ENCODE results near the gene IGSF8. TPM values are rescaled to one million over a fixed set of nuclear protein-coding genes. Genes with fewer than 3 reads are reported as not detected.

The IGSF8 gene
- total and polyA plus RNA-seq, 2 of the 8 experiments (the other 6 are each of a cell fraction or from before 2014, with no cell fraction given) = 69.6 to 132 TPM

DNA sequence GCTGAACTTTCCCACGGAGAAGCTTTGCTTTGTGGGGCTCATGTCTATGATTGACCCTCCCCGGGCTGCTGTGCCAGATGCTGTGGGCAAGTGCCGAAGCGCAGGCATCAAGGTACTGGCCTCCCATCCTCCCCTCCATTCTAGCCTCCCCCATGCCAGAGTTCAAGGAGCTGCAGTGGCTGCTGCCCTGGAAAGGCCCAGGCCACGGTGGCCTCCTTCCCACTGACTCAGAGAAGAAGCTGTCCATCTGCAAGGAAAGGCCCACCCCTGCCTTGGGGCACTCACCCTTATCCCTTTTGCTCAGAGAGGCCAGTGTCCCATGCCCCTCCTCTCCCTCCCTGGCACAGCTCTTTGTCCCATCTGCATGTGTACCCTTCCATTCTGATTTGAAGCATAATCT, 32.1 kb upstream of the IGSF8 start:
- FAIRE-seq = no peak
- POLR2A ChIA-PET (ENCODE audit: partially characterized antibody) = interaction anchor here (1.1 to 8.1 kb wide), 3 partner anchors 10 to 218 kb away, joined by 4 to 56 read pairs (median 8); partner anchors contain the start of gene ATP1A2

More for the DNA sequence above, 32.1 kb upstream of the IGSF8 start:
- Histone ChIP-seq H2BK120ac (replicated peaks; ENCODE audit: low read depth, low read length) (no peak overlapping the region), H3K4me3 (ENCODE audit: extremely low read depth in 1 of 4, insufficient read depth in 2 of 4, low read depth in 3 of 4, low read length in 4 of 4) (no peak overlapping the region), H2AK5ac (ENCODE audit: low read depth, low read length) (no peak overlapping the region), H3K4ac (replicated peaks; ENCODE audit: insufficient read length, low read depth, low read length) (no peak overlapping the region), H3K23ac (ENCODE audit: insufficient read length) (no peak overlapping the region), H3K79me1 (ENCODE audit: low read depth, low read length) (no peaks in the 10 kb centered on the region; the same call in 1 of the 2 replicates), H3K23me2 (ENCODE audit: low read depth, low read length) (peaks cover 5% of the 10 kb centered on the region; the same call in 1 of the 2 replicates), H3K79me2 (ENCODE audit: control insufficient read depth in 1 of 2, insufficient read depth in 2 of 2, low read length in 2 of 2) (no peaks in the 10 kb centered on the region), H3K27me3 (replicated peaks in 1 of 4; ENCODE audit: control insufficient read depth in 3 of 4, extremely low read depth in 1 of 4, insufficient read depth in 3 of 4, low read length in 3 of 4) (no peaks in the 10 kb centered on the region), H3K14ac (ENCODE audit: insufficient read length) (no peak overlapping the region), H3K4me2 (ENCODE audit: insufficient read depth in 1 of 2, low read depth in 2 of 2, low read length in 2 of 2) (no peak overlapping the region), H4K8ac (ENCODE audit: extremely low read depth, insufficient read depth, low read length) (no peak overlapping the region), H2BK15ac (ENCODE audit: low read length) (no peak overlapping the region), H3K9me3 (ENCODE audit: insufficient read depth in 2 of 2, low read depth in 1 of 2, low read length in 1 of 2) (no peaks in the 10 kb centered on the region), H3K27ac (ENCODE audit: low read depth, low read length) (no peak overlapping the region), H2BK5ac (ENCODE audit: low read depth, low read length) (no peak overlapping the region), H2BK12ac (ENCODE audit: low read depth, low read length) (no peak overlapping the region), H2AFZ (ENCODE audit: low read length) (no peak overlapping the region), H3K18ac (ENCODE audit: extremely low read depth, low read length) (no peak overlapping the region), H3K9ac (replicated peaks in 1 of 4; ENCODE audit: extremely low read depth in 1 of 4, low read depth in 3 of 4, low read length in 3 of 4) (no peak overlapping the region), H3K56ac (replicated peaks; ENCODE audit: insufficient read length, low read depth, low read length) (no peak overlapping the region), H4K5ac (ENCODE audit: insufficient read length, low read depth, low read length) (no peak overlapping the region), H2BK20ac (ENCODE audit: low read length) (no peak overlapping the region), H4K20me1 (replicated peaks in 1 of 2; ENCODE audit: control insufficient read depth in 1 of 2, insufficient read depth in 2 of 2, low read length in 2 of 2) (no peaks in the 10 kb centered on the region), H3K36me3 (ENCODE audit: control insufficient read depth in 2 of 4, insufficient read depth in 4 of 4, low read length in 3 of 4) (peaks cover 12 to 56% (median 49%) of the 10 kb centered on the region in 4 experiments; a peak in 7 of 8 replicates), H3K4me1 (replicated peaks in 1 of 4; ENCODE audit: control insufficient read depth in 3 of 4, insufficient read depth in 4 of 4, low read length in 3 of 4) (no peaks in the 10 kb centered on the region), H4K91ac (replicated peaks; ENCODE audit: insufficient read length, low read length) (no peak overlapping the region)
- TF ChIP-seq SP4 (IDR thresholded peaks at IDR 0.05; ENCODE audit: low read length) (no peak), FOSL1 (IDR thresholded peaks at IDR 0.05; ENCODE audit: insufficient read depth, low read depth, low read length) (no peak), HDAC6 (IDR thresholded peaks at IDR 0.05; ENCODE audit: low read depth, low read length) (no peak), ATF2 (IDR thresholded peaks at IDR 0.05; ENCODE audit: low read length) (no peak), POU5F1 (IDR thresholded peaks at IDR 0.05; ENCODE audit: low read depth, low read length) (no peak), BCL11A (IDR thresholded peaks at IDR 0.05; ENCODE audit: low read depth in 2 of 2, low read length in 2 of 2) (no peak), SP1 (IDR thresholded peaks at IDR 0.05; ENCODE audit: low read depth, low read length) (no peak), ZNF274 (IDR thresholded peaks at IDR 0.05; ENCODE audit: borderline replicate concordance, extremely low read depth, low read length) (no peak), SUZ12 (IDR thresholded peaks at IDR 0.05; ENCODE audit: low read length) (no peak), POLR2A (IDR thresholded peaks at IDR 0.05; ENCODE audit: control extremely low read depth in 1 of 2, low read depth in 2 of 2, low read length in 2 of 2) (no peak), CBX8 (IDR thresholded peaks at IDR 0.05; ENCODE audit: borderline replicate concordance, low read depth, low read length) (no peak), EGR1 (IDR thresholded peaks at IDR 0.05; ENCODE audit: borderline replicate concordance, low read depth, low read length) (no peak)
- CTCF ChIA-PET (ENCODE audit: partially characterized antibody) = interaction anchor here (0.8 to 13.8 kb wide), 9 partner anchors 9 to 122 kb away, joined by 3 to 141 read pairs (median 3); partner anchors contain the start of gene ATP1A2
- DNase-seq (ENCODE audit: low read depth in 1 of 2, low spot score in 2 of 2) = no peak
- WGBS, 2 experiments (ENCODE audit: extremely low coverage in 1 of 2, insufficient coverage in 1 of 2, insufficient read length in 1 of 2, insufficient replicate concordance in 2 of 2, low coverage in 1 of 2, low lambda C conversion rate in 2 of 2, missing lambda C conversion rate in 1 of 2) = 91% methylated on average over 5 of the region's 5 CpGs; no CpG with 5 or more reads in 1 of the 2 experiments

Measured in H1 (cell line).